CD8-positive, alpha-beta memory T cell (primary cell): Measurements from ENCODE around the gene C1QB. TPM values are rescaled to one million over a fixed set of nuclear protein-coding genes. Genes with fewer than 3 reads are reported as not detected.
"Not testable (repeated sequence)": the region's sequence is repeated elsewhere in the genome, so short reads cannot be mapped to it uniquely, and the experiment has no call there.

Experiments used
- CTCF ChIA-PET: fragments of 350-600 bp; sonication (Branson Sonifier 250); formaldehyde crosslinking; loops from one replicate; lab custom pipeline; 2021; ENCODE audit warnings: antibody characterized with exemption; lab: Charles Lee
- POLR2A ChIA-PET: fragments of 350-600 bp; sonication (Branson Sonifier 250); formaldehyde crosslinking; loops from one replicate; lab custom pipeline; 2021; ENCODE audit warnings: antibody characterized with exemption; lab: Charles Lee
- DNase-seq, 5 donors: peaks; one replicate each; pipeline versions ENCODE4 v3.0.0 to v3.0.0-alpha.2; 2020 to 2022; ENCODE audit warnings: mixed read lengths in 1 of 5
- H3K27ac ChIP-seq: one replicate; pipeline ENCODE4 v1.7.0; 2013; ENCODE audit warnings: low read depth, mild to moderate bottlenecking, low read length, moderate library complexity
- H3K27me3 ChIP-seq: 2 replicates; pipeline ENCODE4 v1.7.0; 2013; ENCODE audit warnings: low read length, mild to moderate bottlenecking; ENCODE audit not compliant: insufficient read depth, poor library complexity, severe bottlenecking
- H3K36me3 ChIP-seq: 2 replicates; pipeline ENCODE4 v1.7.0; 2013; ENCODE audit warnings: mild to moderate bottlenecking, low read length, moderate library complexity; ENCODE audit not compliant: insufficient read depth
- H3K4me1 ChIP-seq: 2 replicates; pipeline ENCODE4 v1.7.0; 2013; ENCODE audit warnings: mild to moderate bottlenecking, low read length, moderate library complexity; ENCODE audit not compliant: insufficient read depth
- H3K4me3 ChIP-seq: 2 replicates; pipeline ENCODE4 v1.7.0; 2013; ENCODE audit warnings: mild to moderate bottlenecking, low read length
- H3K9me3 ChIP-seq: 2 replicates; pipeline ENCODE4 v1.7.0; 2013; ENCODE audit warnings: mild to moderate bottlenecking, low read length
- H3K27ac Mint-ChIP-seq, 8 donors: one replicate each; pipeline ENCODE4 v1.8.0; 2020 to 2021; ENCODE audit warnings: mixed read lengths in 8 of 8, mild to moderate bottlenecking in 6 of 8, inconsistent platforms in 3 of 8, moderate library complexity in 3 of 8
- H3K27me3 Mint-ChIP-seq, 2 donors: one replicate each; pipeline ENCODE4 v1.8.0; 2020 to 2021; ENCODE audit warnings: mixed read lengths in 2 of 2, mild to moderate bottlenecking in 1 of 2, moderate library complexity in 1 of 2
- H3K36me3 Mint-ChIP-seq, 3 donors: one replicate each; pipeline ENCODE4 v1.8.0; 2020 to 2021; ENCODE audit warnings: mixed read lengths in 3 of 3, inconsistent platforms in 1 of 3, mild to moderate bottlenecking in 1 of 3
- H3K4me1 Mint-ChIP-seq, 3 donors: one replicate each; pipeline ENCODE4 v1.8.0; 2020 to 2021; ENCODE audit warnings: mixed read lengths in 3 of 3, inconsistent platforms in 1 of 3, mild to moderate bottlenecking in 1 of 3
- H3K4me3 Mint-ChIP-seq, 7 donors: one replicate each; pipeline ENCODE4 v1.8.0; 2020 to 2021; ENCODE audit warnings: mixed read lengths in 7 of 7, mild to moderate bottlenecking in 6 of 7, moderate library complexity in 4 of 7, inconsistent platforms in 2 of 7
- H3K9me3 Mint-ChIP-seq, 5 donors: one replicate each; pipeline ENCODE4 v1.8.0; 2020 to 2022; ENCODE audit warnings: mixed read lengths in 5 of 5, mild to moderate bottlenecking in 3 of 5, moderate library complexity in 2 of 5, inconsistent platforms in 1 of 5
- polyA plus RNA-seq: library from polyadenylated mRNA; unstranded; fragments of 300-500 nt; fragmentation: Illumina TruSeq; gene quantifications from one replicate; pipeline ENCODE4 v1.2.3, GENCODE V29; 2021
- total RNA-seq, 2 experiments: library from RNA; stranded (reverse); gene quantifications; one replicate each; pipeline ENCODE4 v1.2.3, GENCODE V29; 2021

The C1QB gene
- total and polyA plus RNA-seq, 3 experiments from 2014 or later = 0.20 to 0.53 TPM; not detected in 1

DNA sequence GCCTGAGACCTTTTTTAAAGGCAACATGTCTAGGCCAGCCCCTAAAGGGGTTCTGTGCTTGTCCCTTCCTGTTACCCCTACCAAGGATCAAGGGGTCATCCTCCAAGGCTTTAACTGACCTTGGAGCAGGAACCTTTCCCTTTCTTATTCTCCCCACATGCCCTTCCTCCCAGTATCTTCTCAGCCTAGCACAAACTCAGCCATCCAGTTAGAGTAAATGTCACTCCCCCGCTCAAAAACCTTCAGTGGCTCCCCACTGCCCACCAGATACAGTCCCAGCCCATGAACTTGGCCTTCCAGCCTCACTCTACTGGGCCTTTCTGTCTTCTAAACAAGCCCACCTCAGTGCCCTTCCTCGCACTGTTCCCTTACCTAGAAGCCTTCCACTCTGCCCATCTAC, 8.8 kb downstream of the C1QB start:
- H3K36me3 ChIP-seq = no peaks in the 10 kb centered on the region
- H3K9me3 ChIP-seq = no peaks in the 10 kb centered on the region
- no peaks in the 10 kb centered on the region for H3K27me3 ChIP-seq
- H3K9me3 Mint-ChIP-seq = no peaks in the 10 kb centered on the region
- no peaks in the 10 kb centered on the region for H3K4me1 Mint-ChIP-seq
- no peak overlapping the region for H3K4me3 ChIP-seq
- H3K27ac Mint-ChIP-seq = no peak overlapping the region
- no peak overlapping the region for H3K4me3 Mint-ChIP-seq
- no peak for DNase-seq
- no peak overlapping the region for H3K27ac ChIP-seq
- H3K36me3 Mint-ChIP-seq = peaks cover 0 to 3% (median 0%) of the 10 kb centered on the region in 3 donors
- ChIA-PET POLR2A (no interaction called here), CTCF (no interaction called here)
- peaks cover 2 to 33% of the 10 kb centered on the region in 2 donors for H3K27me3 Mint-ChIP-seq
- H3K4me1 ChIP-seq = no peaks in the 10 kb centered on the region

DNA sequence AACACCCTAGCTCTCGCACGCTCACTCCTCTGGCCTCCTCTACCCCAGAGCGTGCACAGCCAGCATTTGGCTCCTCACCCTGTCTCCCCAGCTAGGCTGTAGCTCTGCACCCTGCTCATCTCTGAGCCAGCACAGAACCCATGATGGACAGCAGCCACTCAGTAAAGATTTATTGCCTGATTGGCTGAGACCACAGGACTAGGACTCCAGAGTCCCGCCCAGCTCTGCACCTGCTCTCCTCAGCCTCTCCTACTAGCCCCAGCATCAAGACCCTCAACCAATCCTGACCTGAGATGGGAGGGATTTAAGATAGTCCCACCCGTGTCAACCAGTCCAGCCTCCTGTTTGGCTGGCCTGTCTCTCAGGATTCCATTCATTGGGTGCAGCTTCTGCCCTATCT, 9.3 kb downstream of the C1QB start:
- no peak for DNase-seq
- Histone ChIP-seq H3K27ac (no peak overlapping the region), H3K27me3 (no peaks in the 10 kb centered on the region), H3K36me3 (no peaks in the 10 kb centered on the region), H3K4me1 (no peaks in the 10 kb centered on the region), H3K9me3 (no peaks in the 10 kb centered on the region), H3K4me3 (no peak overlapping the region)
- no peak overlapping the region for H3K27ac Mint-ChIP-seq
- H3K9me3 Mint-ChIP-seq = no peaks in the 10 kb centered on the region
- peaks cover 0 to 3% (median 0%) of the 10 kb centered on the region in 3 donors for H3K36me3 Mint-ChIP-seq
- H3K4me3 Mint-ChIP-seq = no peak overlapping the region
- ChIA-PET CTCF (no interaction called here), POLR2A (no interaction called here)
- H3K4me1 Mint-ChIP-seq = no peaks in the 10 kb centered on the region
- H3K27me3 Mint-ChIP-seq = peaks cover 2 to 33% of the 10 kb centered on the region in 2 donors

DNA sequence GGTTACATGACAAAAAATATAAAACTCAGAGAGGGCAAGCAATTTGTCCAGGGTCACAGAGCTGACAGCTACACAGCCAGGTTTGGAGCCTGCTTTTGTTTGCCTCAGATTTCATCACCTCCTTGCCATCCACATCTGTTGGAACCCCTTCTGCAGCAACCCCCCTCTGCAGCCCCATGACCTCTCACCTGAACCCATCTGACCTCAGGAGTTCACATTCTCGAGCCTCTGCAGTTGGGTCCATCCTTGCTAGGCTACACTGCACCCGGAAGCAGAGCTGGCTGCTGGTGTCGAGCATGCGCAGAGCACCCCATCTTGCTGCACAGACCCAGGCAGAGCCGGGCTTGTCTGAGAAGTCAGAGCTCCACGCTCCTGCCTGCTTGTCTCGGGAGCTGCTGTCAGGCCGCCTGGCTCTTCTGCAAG, 10.0 kb downstream of the C1QB start:
- Mint-ChIP-seq H3K9me3 (no peaks in the 10 kb centered on the region), H3K4me3 (no peak overlapping the region), H3K27ac (no peak overlapping the region), H3K4me1 (no peaks in the 10 kb centered on the region), H3K27me3 (peaks cover 4 to 37% of the 10 kb centered on the region in 2 donors), H3K36me3 (peaks cover 0 to 3% (median 0%) of the 10 kb centered on the region in 3 donors)
- POLR2A ChIA-PET = no interaction called here
- Histone ChIP-seq H3K4me1 (no peaks in the 10 kb centered on the region), H3K36me3 (no peaks in the 10 kb centered on the region), H3K27me3 (no peaks in the 10 kb centered on the region), H3K4me3 (no peak overlapping the region), H3K27ac (no peak overlapping the region), H3K9me3 (no peaks in the 10 kb centered on the region)
- no peak for DNase-seq
- CTCF ChIA-PET = interaction anchor here (0.5 kb wide), 1 partner anchor 860 kb away, joined by 3 read pairs; no protein-coding TSS in a partner anchor

DNA sequence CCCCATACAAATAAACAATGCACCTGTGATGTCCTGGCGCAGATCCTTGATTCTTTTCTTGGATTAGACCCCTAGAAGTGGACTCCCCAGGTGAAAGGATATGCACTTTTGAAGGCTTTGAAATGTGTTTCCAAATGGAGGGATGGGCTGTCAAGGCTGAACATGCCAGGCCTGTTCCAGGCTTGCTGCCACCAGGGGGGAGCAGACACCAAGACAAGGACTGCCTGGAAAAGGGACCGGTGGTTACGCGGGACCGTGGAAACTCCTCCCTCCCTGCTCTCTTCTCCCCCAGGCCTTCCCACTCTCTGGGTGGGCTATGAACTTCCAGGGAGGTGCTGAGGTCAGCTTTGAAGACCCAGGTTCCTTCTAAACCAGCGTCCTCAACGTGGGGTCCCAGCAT, 12.7 kb downstream of the C1QB start:
- no peak for DNase-seq
- H3K27me3 ChIP-seq = no peaks in the 10 kb centered on the region
- no peak overlapping the region for H3K27ac Mint-ChIP-seq
- H3K4me1 Mint-ChIP-seq = no peaks in the 10 kb centered on the region
- H3K36me3 Mint-ChIP-seq = no peaks in the 10 kb centered on the region
- H3K36me3 ChIP-seq = no peaks in the 10 kb centered on the region
- H3K9me3 Mint-ChIP-seq = no peaks in the 10 kb centered on the region
- H3K4me3 Mint-ChIP-seq = no peak overlapping the region
- H3K9me3 ChIP-seq = no peaks in the 10 kb centered on the region
- H3K4me1 ChIP-seq = no peaks in the 10 kb centered on the region
- H3K4me3 ChIP-seq = no peak overlapping the region
- peaks cover 13 to 48% of the 10 kb centered on the region in 2 donors for H3K27me3 Mint-ChIP-seq
- no peak overlapping the region for H3K27ac ChIP-seq
- POLR2A ChIA-PET = no interaction called here
- CTCF ChIA-PET = no interaction called here

DNA sequence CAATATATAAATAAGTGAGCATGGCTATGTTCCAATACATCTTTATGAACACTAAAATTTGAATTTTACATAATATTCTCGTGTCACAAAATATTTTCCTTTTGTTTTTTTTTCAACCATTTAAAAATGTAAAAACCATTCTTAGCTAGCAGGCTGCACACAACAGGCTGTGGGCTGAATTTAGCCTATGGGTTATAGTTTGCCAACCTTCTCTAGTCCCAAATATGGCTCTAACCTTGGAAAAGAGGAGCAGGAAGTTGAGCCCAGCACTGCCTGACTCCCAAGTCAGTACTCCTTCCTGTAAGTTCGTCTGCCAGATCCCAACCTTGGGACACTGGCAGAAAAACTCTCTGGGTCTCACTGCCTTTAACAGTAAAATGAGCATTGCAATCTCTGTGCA, 13.4 kb downstream of the C1QB start:
- no peak overlapping the region for H3K4me3 Mint-ChIP-seq
- H3K36me3 Mint-ChIP-seq = no peaks in the 10 kb centered on the region
- Histone ChIP-seq H3K36me3 (no peaks in the 10 kb centered on the region), H3K4me1 (no peaks in the 10 kb centered on the region), H3K27me3 (no peaks in the 10 kb centered on the region), H3K9me3 (no peaks in the 10 kb centered on the region), H3K27ac (no peak overlapping the region), H3K4me3 (no peak overlapping the region)
- CTCF ChIA-PET = no interaction called here
- no peak for DNase-seq
- POLR2A ChIA-PET = no interaction called here
- H3K27ac Mint-ChIP-seq = no peak overlapping the region
- H3K27me3 Mint-ChIP-seq = peaks cover 12 to 53% of the 10 kb centered on the region in 2 donors
- H3K9me3 Mint-ChIP-seq = no peaks in the 10 kb centered on the region
- H3K4me1 Mint-ChIP-seq = no peaks in the 10 kb centered on the region

DNA sequence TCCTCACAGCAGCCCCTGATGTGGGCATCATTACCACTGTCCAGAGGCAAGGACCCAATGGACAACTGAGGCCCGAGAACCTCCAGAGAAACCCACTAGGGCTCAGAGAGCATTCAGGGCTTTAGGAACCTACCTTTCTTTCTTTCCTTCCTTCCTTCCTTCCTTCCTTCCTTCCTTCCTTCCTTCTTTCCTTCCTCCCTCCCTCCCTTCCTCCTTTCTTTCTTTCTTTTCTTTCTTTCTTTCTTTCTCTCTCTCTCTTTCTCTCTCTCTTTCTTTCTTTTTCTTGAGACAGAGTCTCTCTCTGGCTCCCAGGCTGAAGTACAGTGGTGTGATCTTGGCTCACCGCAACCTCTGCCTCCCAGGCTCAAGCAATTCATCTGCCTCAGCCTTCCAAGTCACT, 15.8 kb downstream of the C1QB start:
- H3K9me3 Mint-ChIP-seq = not testable (repeated sequence)

DNA sequence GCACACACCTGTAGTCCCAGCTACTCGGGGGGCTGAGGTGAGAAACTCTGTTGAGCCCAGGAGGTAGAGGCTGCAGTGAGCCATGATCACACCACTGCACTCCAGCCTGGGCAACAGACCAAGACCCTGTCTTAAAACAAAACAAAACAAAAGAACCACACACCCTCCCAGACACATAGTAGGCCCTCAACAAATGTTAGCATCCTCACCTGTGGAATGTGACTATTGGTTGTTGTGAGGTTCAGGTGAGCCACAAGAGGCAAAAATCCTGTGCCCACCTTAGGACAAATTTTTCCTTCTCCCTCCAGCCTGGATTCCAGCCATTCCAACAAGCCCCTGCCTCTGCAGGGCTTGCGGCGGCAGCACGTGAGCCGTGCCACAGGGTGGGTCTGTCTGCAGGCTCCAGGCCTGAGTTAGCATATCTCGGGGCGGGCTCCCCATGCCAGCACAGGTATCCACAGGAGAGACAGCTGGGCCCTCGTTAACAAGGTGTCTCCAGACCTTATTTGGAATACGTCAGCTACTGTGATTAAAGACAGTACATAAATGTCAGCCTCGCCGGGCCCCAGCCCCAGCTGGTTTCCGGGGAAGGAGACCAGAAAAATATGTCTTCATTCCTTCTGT, 17.4 kb downstream of the C1QB start:
- peaks cover 29 to 63% of the 10 kb centered on the region in 2 donors for H3K27me3 Mint-ChIP-seq
- ChIA-PET CTCF (no interaction called here), POLR2A (no interaction called here)
- no peaks in the 10 kb centered on the region for H3K9me3 Mint-ChIP-seq
- H3K4me1 Mint-ChIP-seq = no peaks in the 10 kb centered on the region
- H3K4me3 ChIP-seq = no peak overlapping the region
- H3K36me3 ChIP-seq = no peaks in the 10 kb centered on the region
- no peak overlapping the region for H3K4me3 Mint-ChIP-seq
- no peaks in the 10 kb centered on the region for H3K36me3 Mint-ChIP-seq
- no peak overlapping the region for H3K27ac ChIP-seq
- H3K27me3 ChIP-seq = no peaks in the 10 kb centered on the region
- DNase-seq = no peak
- H3K4me1 ChIP-seq = no peaks in the 10 kb centered on the region
- H3K27ac Mint-ChIP-seq = no peak overlapping the region
- H3K9me3 ChIP-seq = no peaks in the 10 kb centered on the region

More for the DNA sequence above, 15.8 kb downstream of the C1QB start:
- H3K4me3 ChIP-seq, H3K36me3 ChIP-seq, H3K27me3 ChIP-seq, H3K27ac ChIP-seq, H3K36me3 Mint-ChIP-seq, H3K4me3 Mint-ChIP-seq, CTCF ChIA-PET, H3K27ac Mint-ChIP-seq, POLR2A ChIA-PET, H3K4me1 ChIP-seq, H3K4me1 Mint-ChIP-seq, DNase-seq, H3K9me3 ChIP-seq: not testable (repeated sequence)
- peaks cover 23 to 57% of the 10 kb centered on the region in 2 donors for H3K27me3 Mint-ChIP-seq

DNA sequence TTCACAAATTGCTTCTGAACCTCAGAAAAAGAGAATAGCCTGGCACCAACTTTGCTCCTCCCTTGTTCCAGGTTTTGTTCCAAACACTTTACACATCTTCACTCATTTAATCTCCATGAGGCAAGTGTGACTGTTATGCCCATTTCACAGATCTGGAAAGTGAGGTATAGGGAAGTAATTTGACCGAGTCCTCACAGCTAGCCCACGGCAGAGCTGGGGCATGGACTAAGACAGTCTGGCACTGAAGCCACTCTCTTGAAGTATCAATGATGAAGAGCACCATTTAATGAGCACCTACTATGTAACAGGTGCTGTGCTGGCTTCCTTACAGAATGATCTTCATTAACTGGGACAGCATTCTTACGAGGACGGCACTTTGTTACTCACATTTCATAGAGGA, 19.0 kb downstream of the C1QB start:
- no peaks in the 10 kb centered on the region for H3K4me1 Mint-ChIP-seq
- no peak overlapping the region for H3K4me3 Mint-ChIP-seq
- Histone ChIP-seq H3K36me3 (no peaks in the 10 kb centered on the region), H3K27ac (no peak overlapping the region), H3K9me3 (no peaks in the 10 kb centered on the region), H3K4me1 (no peaks in the 10 kb centered on the region), H3K27me3 (no peaks in the 10 kb centered on the region), H3K4me3 (no peak overlapping the region)
- no peaks in the 10 kb centered on the region for H3K9me3 Mint-ChIP-seq
- peaks cover 29 to 72% of the 10 kb centered on the region in 2 donors for H3K27me3 Mint-ChIP-seq
- DNase-seq = no peak
- no peak overlapping the region for H3K27ac Mint-ChIP-seq
- CTCF ChIA-PET = no interaction called here
- H3K36me3 Mint-ChIP-seq = no peaks in the 10 kb centered on the region
- POLR2A ChIA-PET = no interaction called here
